GM23338 (cell line): ENCODE results near the gene ZNF470. TPM values are rescaled to one million over a fixed set of nuclear protein-coding genes. Genes with fewer than 3 reads are reported as not detected.

Experiments used
- ATAC-seq: fragments of 200-7000 bp; cut with Tn5 transposase; 3 replicates; pipeline ENCODE4 v1.9.1; 2020
- DNase-seq: peaks from one replicate; pipeline ENCODE4 v3.0.0-alpha.2; 2015; ENCODE audit warnings: low spot score
- H2AFZ ChIP-seq: fragments of 200-600 bp; sonication (generic); 2 replicates; pipeline ENCODE4 v1.8.0; 2016; ENCODE audit warnings: antibody characterized with exemption, mild to moderate bottlenecking, moderate library complexity
- H3F3A ChIP-seq: fragments of 200-600 bp; sonication (generic); replicated peaks from 2 replicates; pipeline ENCODE4 v1.8.0; 2017; ENCODE audit warnings: antibody characterized with exemption, mixed run types, low read depth
- H3K27ac ChIP-seq: fragments of 200-600 bp; sonication (generic); 2 replicates; pipeline ENCODE4 v1.6.1; 2016; ENCODE audit warnings: low read depth
- H3K27me3 ChIP-seq: fragments of 200-600 bp; sonication (generic); 2 replicates; pipeline ENCODE4 v1.8.0; 2016; ENCODE audit warnings: mild to moderate bottlenecking, mixed run types, moderate library complexity; ENCODE audit not compliant: insufficient read depth
- H3K36me3 ChIP-seq: fragments of 200-600 bp; sonication (generic); 2 replicates; pipeline ENCODE4 v1.8.0; 2016; ENCODE audit warnings: mild to moderate bottlenecking; ENCODE audit not compliant: insufficient read depth
- H3K4me1 ChIP-seq: fragments of 200-600 bp; sonication (generic); 2 replicates; pipeline ENCODE4 v1.8.0; 2016; ENCODE audit warnings: mild to moderate bottlenecking, moderate library complexity; ENCODE audit not compliant: insufficient read depth
- H3K4me2 ChIP-seq: fragments of 200-600 bp; sonication (generic); 2 replicates; pipeline ENCODE4 v1.7.1; 2017; ENCODE audit warnings: mixed run types
- H3K4me3 ChIP-seq: fragments of 200-600 bp; sonication (generic); 2 replicates; pipeline ENCODE4 v1.6.1; 2016; ENCODE audit warnings: mixed run types
- H3K79me2 ChIP-seq: fragments of 200-600 bp; sonication (generic); replicated peaks from 2 replicates; pipeline ENCODE4 v1.8.0; 2017; ENCODE audit warnings: mild to moderate bottlenecking; ENCODE audit not compliant: insufficient read depth
- H3K9me2 ChIP-seq: fragments of 200-600 bp; sonication (generic); 2 replicates; pipeline ENCODE4 v1.8.0; 2017; ENCODE audit not compliant: insufficient read depth
- H4K20me1 ChIP-seq: fragments of 200-600 bp; sonication (generic); replicated peaks from 2 replicates; pipeline ENCODE4 v1.8.0; 2017; ENCODE audit warnings: mild to moderate bottlenecking; ENCODE audit not compliant: insufficient read depth
- H3K27ac Mint-ChIP-seq: 2 replicates; pipeline ENCODE4 v1.8.0; 2020; ENCODE audit warnings: inconsistent platforms, mild to moderate bottlenecking, moderate library complexity, mixed read lengths
- H3K27me3 Mint-ChIP-seq: 3 replicates; pipeline ENCODE4 v1.8.0; 2022; ENCODE audit warnings: low read depth, mild to moderate bottlenecking, moderate library complexity, mixed read lengths, inconsistent platforms; ENCODE audit not compliant: insufficient read depth, poor library complexity
- H3K36me3 Mint-ChIP-seq: 3 replicates; pipeline ENCODE4 v1.8.0; 2021; ENCODE audit warnings: low read depth, mild to moderate bottlenecking, inconsistent platforms, moderate library complexity, mixed read lengths
- H3K4me1 Mint-ChIP-seq: 3 replicates; pipeline ENCODE4 v1.8.0; 2020; ENCODE audit warnings: mild to moderate bottlenecking, inconsistent platforms, mixed read lengths
- H3K4me3 Mint-ChIP-seq: 3 replicates; pipeline ENCODE4 v1.8.0; 2021; ENCODE audit warnings: moderate library complexity, mild to moderate bottlenecking, inconsistent platforms, mixed read lengths
- H3K9me3 Mint-ChIP-seq: 3 replicates; pipeline ENCODE4 v1.8.0; 2020; ENCODE audit warnings: moderate library complexity, mild to moderate bottlenecking, inconsistent platforms, mixed read lengths
- CREB1 ChIP-seq: fragments of 250-450 bp; sonication (Bioruptor Pico); IDR thresholded peaks from 2 replicates; pipeline ENCODE4 v1.5.0; 2020; ENCODE audit warnings: low read depth, mild to moderate bottlenecking, moderate library complexity
- CTCF ChIP-seq, 2 experiments: fragments of 200-600 bp in 1 of 2; sonication (generic) in 1 of 2; conservative IDR thresholded peaks; 2 replicates each; pipeline versions ENCODE4 v1.5.1 to v1.6.1; 2016 to 2017; ENCODE audit warnings: antibody characterized with exemption in 2 of 2, low read depth in 2 of 2, mild to moderate bottlenecking in 2 of 2, moderate library complexity in 1 of 2
- ETS1 ChIP-seq: IDR thresholded peaks from 2 replicates; pipeline ENCODE4 v1.6.1; 2016; ENCODE audit warnings: antibody characterized with exemption
- EZH2 ChIP-seq: fragments of 200-600 bp; sonication (generic); IDR thresholded peaks from one replicate; pipeline ENCODE4 v1.8.0; 2017; ENCODE audit warnings: antibody characterized with exemption, mild to moderate bottlenecking, low read depth; ENCODE audit not compliant: unreplicated experiment
- EZH2phosphoT487 ChIP-seq: fragments of 200-600 bp; sonication (generic); IDR thresholded peaks from one replicate; pipeline ENCODE4 v1.8.1; 2018; ENCODE audit warnings: antibody characterized with exemption; ENCODE audit not compliant: unreplicated experiment
- JUNB ChIP-seq: IDR thresholded peaks from one replicate; pipeline ENCODE4 v1.6.1; 2016; ENCODE audit warnings: antibody characterized with exemption; ENCODE audit not compliant: unreplicated experiment
- NANOG ChIP-seq: IDR thresholded peaks from 2 replicates; pipeline ENCODE4 v1.6.1; 2016; ENCODE audit warnings: antibody characterized with exemption, borderline replicate concordance
- POLR2AphosphoS5 ChIP-seq: IDR thresholded peaks from 2 replicates; pipeline ENCODE4 v1.6.1; 2016; ENCODE audit warnings: antibody characterized with exemption, low read depth
- REST ChIP-seq: IDR thresholded peaks from one replicate; pipeline ENCODE4 v1.6.1; 2018; ENCODE audit warnings: antibody characterized with exemption; ENCODE audit not compliant: unreplicated experiment
- STAT1 ChIP-seq: IDR thresholded peaks from one replicate; pipeline ENCODE4 v1.6.1; 2016; ENCODE audit warnings: antibody characterized with exemption; ENCODE audit not compliant: unreplicated experiment
- ZNF114 ChIP-seq: fragments of 250-450 bp; sonication (Bioruptor Pico); IDR thresholded peaks from 2 replicates; pipeline ENCODE4 v1.5.0; 2020; ENCODE audit warnings: mild to moderate bottlenecking, moderate library complexity
- ZNF331 ChIP-seq: fragments of 250-450 bp; sonication (Bioruptor Pico); IDR thresholded peaks from 2 replicates; pipeline ENCODE4 v1.5.0; 2020; ENCODE audit warnings: low read depth, mild to moderate bottlenecking, moderate library complexity
- ZNF462 ChIP-seq: fragments of 250-450 bp; sonication (Bioruptor Pico); IDR thresholded peaks from 2 replicates; pipeline ENCODE4 v1.5.0; 2020; ENCODE audit warnings: mild to moderate bottlenecking, moderate library complexity
- polyA plus RNA-seq: library from polyadenylated mRNA; unstranded; fragments of >200 nt; fragmentation: Nextera tagmentation; extraction: Ambion mirVana; gene quantifications from 2 replicates; pipeline ENCODE4 v1.2.1, GENCODE V29; 2016
- total RNA-seq: library from RNA; depleted of rRNA; stranded (reverse); fragments of >200 nt; shearing (Covaris generic); gene quantifications from 2 replicates; pipeline ENCODE4 v1.2.3, GENCODE V29; 2014

The ZNF470 gene
- total and polyA plus RNA-seq, 2 experiments from 2014 or later = 5.6 to 8.7 TPM

GRCh38 chr19:56633021-56633420 lies 65.8 kb downstream of the ZNF470 start:
- H3K9me3 Mint-ChIP-seq = peaks cover 90% of the 10 kb centered on the region
- H3K36me3 ChIP-seq = no peaks in the 10 kb centered on the region

More at GRCh38 chr19:56633021-56633420, 65.8 kb downstream of the ZNF470 start:
- Histone ChIP-seq H3K4me3 (no peak overlapping the region), H3K27ac (no peak overlapping the region), H3K9me2 (no peaks in the 10 kb centered on the region), H3K79me2 (no peaks in the 10 kb centered on the region), H3K27me3 (no peaks in the 10 kb centered on the region), H3K4me1 (no peaks in the 10 kb centered on the region), H3K4me2 (no peak overlapping the region), H2AFZ (no peak overlapping the region), H4K20me1 (no peaks in the 10 kb centered on the region), H3F3A (no peaks in the 10 kb centered on the region)
- Mint-ChIP-seq H3K36me3 (peaks cover 31% of the 10 kb centered on the region), H3K4me3 (no peak overlapping the region), H3K27me3 (peaks cover 6% of the 10 kb centered on the region), H3K4me1 (no peaks in the 10 kb centered on the region), H3K27ac (no peak overlapping the region)
- no peak for DNase-seq
- TF ChIP-seq EZH2 = no peak
- no peak for TF ChIP-seq JUNB
- no peak for TF ChIP-seq REST
- no peak for TF ChIP-seq CTCF (conservative IDR thresholded peaks at IDR 0.05; ENCODE audit: low read depth in 2 of 2)
- TF ChIP-seq ZNF462 (CRISPR knock-in tag) = no peak
- TF ChIP-seq ZNF331 = no peak
- no peak for TF ChIP-seq CREB1 (CRISPR knock-in tag)
- no peak for TF ChIP-seq POLR2AphosphoS5
- no peak for TF ChIP-seq STAT1
- no peak for TF ChIP-seq EZH2phosphoT487
- no peak for TF ChIP-seq ETS1
- no peak for TF ChIP-seq NANOG
- TF ChIP-seq ZNF114 (CRISPR knock-in tag) = no peak
- ATAC-seq = no peak
